ENCODE measurements around the gene ADSS1. TPM values are rescaled to one million over a fixed set of nuclear protein-coding genes. Genes with fewer than 3 reads are reported as not detected.

ADSS1 gene
- total and polyA plus RNA-seq, 2 experiments from 2014 or later, result 3.8 to 7.6 TPM

- Histone ChIP-seq H2AFZ (no peak overlapping the region), H3K4me3 (no peak overlapping the region), H3K4me2 (no peak overlapping the region), H3K27ac (no peak overlapping the region), H4K20me1 (ENCODE audit: insufficient read depth, poor library complexity, severe bottlenecking) (peaks cover 50% of the 10 kb centered on the region), H3K27me3 (no peaks in the 10 kb centered on the region), H3K9me3 (ENCODE audit: low read depth) (no peaks in the 10 kb centered on the region), H3K79me2 (peaks cover 53% of the 10 kb centered on the region), H3K4me1 (ENCODE audit: insufficient read depth) (no peaks in the 10 kb centered on the region), H3K9me2 (replicated peaks; ENCODE audit: insufficient read depth) (no peaks in the 10 kb centered on the region), H3K36me3 (replicated peaks; ENCODE audit: insufficient read depth, low read depth) (no peaks in the 10 kb centered on the region)
- 91% methylated on average over 12 of the region's 13 CpGs for WGBS (ENCODE audit: low lambda C conversion rate, missing lambda C conversion rate)
- DNase-seq (ENCODE audit: low spot score), result no peak
- no peak for TF ChIP-seq CTCF (IDR thresholded peaks at IDR 0.05; ENCODE audit: poor library complexity)
- TF ChIP-seq EZH2phosphoT487 (IDR thresholded peaks at IDR 0.05; ENCODE audit: low read depth, severe bottlenecking, unreplicated experiment), result no peak
- TF ChIP-seq EZH2 (IDR thresholded peaks at IDR 0.05; ENCODE audit: borderline replicate concordance), result no peak
Measured at GRCh38 chr14:104785708-104786080, 61.7 kb downstream of the ADSS1 start.

DNA sequence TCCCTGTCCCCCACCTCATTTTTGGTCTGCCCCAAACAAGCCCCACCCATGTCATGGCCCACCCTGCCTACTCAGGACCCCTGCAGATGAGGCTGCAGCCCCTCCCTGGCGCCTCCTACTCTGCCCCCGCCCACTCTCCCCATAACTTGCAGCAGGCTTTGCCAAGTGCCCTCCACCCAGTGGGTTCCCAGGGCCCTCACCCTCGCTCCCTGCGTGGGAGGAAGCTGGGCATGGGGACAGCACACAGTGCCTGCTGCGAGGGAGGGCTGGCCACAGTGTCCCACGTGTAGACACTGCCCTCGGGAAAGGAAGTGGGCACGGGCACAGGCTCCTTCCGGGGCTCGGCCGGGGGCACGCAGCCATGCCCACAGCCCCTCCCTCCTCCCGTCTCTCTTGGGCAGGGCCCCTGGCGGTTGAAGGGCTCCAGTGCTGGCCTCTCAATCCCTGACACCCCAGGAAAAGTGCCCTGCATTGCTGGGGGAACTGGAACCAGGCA, 62.1 kb downstream of the ADSS1 start:
- H4K20me1 ChIP-seq (ENCODE audit: insufficient read depth, poor library complexity, severe bottlenecking), result peaks cover 53% of the 10 kb centered on the region
- H3K27ac ChIP-seq, result no peak overlapping the region
- H3K4me3 ChIP-seq, result no peak overlapping the region
- H3K9me3 ChIP-seq (ENCODE audit: low read depth), result no peaks in the 10 kb centered on the region
- no peak overlapping the region for H3K4me2 ChIP-seq
- 93% methylated on average over 10 of the region's 14 CpGs for WGBS (ENCODE audit: low lambda C conversion rate, missing lambda C conversion rate)
- peaks cover 57% of the 10 kb centered on the region for H3K79me2 ChIP-seq
- no peak overlapping the region for H2AFZ ChIP-seq
- H3K27me3 ChIP-seq, result no peaks in the 10 kb centered on the region
- no peaks in the 10 kb centered on the region for H3K4me1 ChIP-seq (ENCODE audit: insufficient read depth)
- no peak for TF ChIP-seq EZH2 (IDR thresholded peaks at IDR 0.05; ENCODE audit: borderline replicate concordance)
- no peak for TF ChIP-seq CTCF (IDR thresholded peaks at IDR 0.05; ENCODE audit: poor library complexity)
- no peak for TF ChIP-seq EZH2phosphoT487 (IDR thresholded peaks at IDR 0.05; ENCODE audit: low read depth, severe bottlenecking, unreplicated experiment)
- H3K36me3 ChIP-seq (replicated peaks; ENCODE audit: insufficient read depth, low read depth), result no peaks in the 10 kb centered on the region
- H3K9me2 ChIP-seq (replicated peaks; ENCODE audit: insufficient read depth), result no peaks in the 10 kb centered on the region
- DNase-seq (ENCODE audit: low spot score), result no peak

- Histone ChIP-seq H3K79me2 (peaks cover 66% of the 10 kb centered on the region), H4K20me1 (ENCODE audit: insufficient read depth, poor library complexity, severe bottlenecking) (peaks cover 62% of the 10 kb centered on the region)
- TF ChIP-seq EZH2 (IDR thresholded peaks at IDR 0.05; ENCODE audit: borderline replicate concordance), result no peak
- no peak for TF ChIP-seq EZH2phosphoT487 (IDR thresholded peaks at IDR 0.05; ENCODE audit: low read depth, severe bottlenecking, unreplicated experiment)
- no peak for TF ChIP-seq CTCF (IDR thresholded peaks at IDR 0.05; ENCODE audit: poor library complexity)
Measured at GRCh38 chr14:104786726-104787675, 63.0 kb downstream of the ADSS1 start.

More at GRCh38 chr14:104786726-104787675, 63.0 kb downstream of the ADSS1 start:
- no peaks in the 10 kb centered on the region for H3K36me3 ChIP-seq (replicated peaks; ENCODE audit: insufficient read depth, low read depth)
- H2AFZ ChIP-seq, result no peak overlapping the region
- whole genome bisulfite sequencing (ENCODE audit: low lambda C conversion rate, missing lambda C conversion rate), result 95% methylated on average over 29 of the region's 30 CpGs
- no peak overlapping the region for H3K4me2 ChIP-seq
- H3K27me3 ChIP-seq, result no peaks in the 10 kb centered on the region
- DNase-seq (ENCODE audit: low spot score), result no peak
- H3K9me2 ChIP-seq (replicated peaks; ENCODE audit: insufficient read depth), result no peaks in the 10 kb centered on the region
- no peak overlapping the region for H3K4me3 ChIP-seq
- H3K9me3 ChIP-seq (ENCODE audit: low read depth), result no peaks in the 10 kb centered on the region
- H3K27ac ChIP-seq, result no peak overlapping the region
- H3K4me1 ChIP-seq (ENCODE audit: insufficient read depth), result no peaks in the 10 kb centered on the region

Measured in hepatocyte (in vitro differentiated cells).